Panc1 (cell line): Measurements from ENCODE around the gene TOP1.

Source experiments
- CTCF ChIP-seq: fragments of 450-650 bp; IDR thresholded peaks from 2 replicates; pipeline ENCODE4 v1.5.1; 2017; ENCODE audit warnings: mild to moderate bottlenecking
- POLR2AphosphoS5 ChIP-seq: IDR thresholded peaks from 2 replicates; pipeline ENCODE4 v1.6.1; 2012; ENCODE audit warnings: mild to moderate bottlenecking, low read depth, low read length, moderate library complexity

- no peak for TF ChIP-seq CTCF
- no peak for TF ChIP-seq POLR2AphosphoS5
Observed at GRCh38 chr20:41126719-41127118, 98.1 kb downstream of the TOP1 start.
